Natural killer cell (primary cell): ENCODE data around the gene SAMD8. TPM values are rescaled to one million over a fixed set of nuclear protein-coding genes. Genes with fewer than 3 reads are reported as not detected.
"Not testable (repeated sequence)": the region's sequence is repeated elsewhere in the genome, so short reads cannot be mapped to it uniquely, and the experiment has no call there.

Experiments
- ATAC-seq, 3 donors: fragments of 150-1000 bp in 2 of 3; fragments of 200-7000 bp in 1 of 3; cut with Tn5 transposase; 1 replicate in 1 of 3; 2 replicates in 2 of 3; pipeline ENCODE4 v1.10.0; 2021; ENCODE audit warnings: mild to moderate bottlenecking in 2 of 3, moderate library complexity in 2 of 3
- DNase-seq, 2 donors: peaks; one replicate each; pipeline versions ENCODE4 v3.0.0 to v3.0.0-alpha.2; 2013 to 2021; ENCODE audit warnings: mixed read lengths in 1 of 2
- H3K27ac ChIP-seq: one replicate; pipeline ENCODE4 v1.5.1; 2013; ENCODE audit warnings: mild to moderate bottlenecking, low read length
- H3K27me3 ChIP-seq: one replicate; pipeline ENCODE4 v1.6.1; 2013; ENCODE audit warnings: low read length; ENCODE audit not compliant: control insufficient read depth, insufficient read depth
- H3K36me3 ChIP-seq: one replicate; pipeline ENCODE4 v1.6.1; 2013; ENCODE audit warnings: low read length; ENCODE audit not compliant: control insufficient read depth, insufficient read depth
- H3K4me1 ChIP-seq: one replicate; pipeline ENCODE4 v1.6.1; 2013; ENCODE audit warnings: low read length; ENCODE audit not compliant: control insufficient read depth, insufficient read depth
- H3K4me3 ChIP-seq: one replicate; pipeline ENCODE4 v1.5.1; 2013; ENCODE audit warnings: low read length
- H3K9me3 ChIP-seq: one replicate; pipeline ENCODE4 v1.6.1; 2013; ENCODE audit warnings: low read length; ENCODE audit not compliant: control insufficient read depth, insufficient read depth
- H3K27ac Mint-ChIP-seq, 2 donors: one replicate each; pipeline ENCODE4 v1.8.0; 2022; ENCODE audit warnings: mild to moderate bottlenecking in 2 of 2, mixed read lengths in 2 of 2, moderate library complexity in 1 of 2
- H3K27me3 Mint-ChIP-seq, 2 donors: one replicate each; pipeline ENCODE4 v1.8.0; 2022; ENCODE audit warnings: low read depth in 2 of 2, mixed read lengths in 2 of 2
- H3K36me3 Mint-ChIP-seq: one replicate; pipeline ENCODE4 v1.8.0; 2022; ENCODE audit warnings: mixed read lengths
- H3K4me1 Mint-ChIP-seq, 2 donors: one replicate each; pipeline ENCODE4 v1.8.0; 2022; ENCODE audit warnings: mixed read lengths in 2 of 2
- H3K4me3 Mint-ChIP-seq: one replicate; pipeline ENCODE4 v1.8.0; 2022; ENCODE audit warnings: mild to moderate bottlenecking, moderate library complexity, mixed read lengths
- H3K9me3 Mint-ChIP-seq, 2 donors: one replicate each; pipeline ENCODE4 v1.8.0; 2022; ENCODE audit warnings: mixed read lengths in 2 of 2
- CTCF ChIP-seq: fragments of 200-600 bp; IDR thresholded peaks from one replicate; pipeline ENCODE4 v1.8.0; 2022; ENCODE audit warnings: antibody characterized with exemption
- WGBS: methylation state at CpG from one replicate; pipeline ENCODE4 v1.1.7; 2013; ENCODE audit warnings: missing lambda C conversion rate; ENCODE audit not compliant: insufficient coverage; 5-methylcytosine and 5-hydroxymethylcytosine counted together
- intact Hi-C: fragments of 100-400 bp; cut with micrococcal nuclease; formaldehyde crosslinking; loops from one replicate; pipeline ENCODE4 v1.14.2; 2022
- total RNA-seq, 4 donors: library from RNA; stranded (reverse); fragments of 120-200 nt in 1 of 4; gene quantifications; one replicate each; pipeline versions ENCODE4 v1.2.3 to v1.2.4, GENCODE V29; 2013 to 2022

SAMD8 gene
- total RNA-seq, 3 donors from 2014 or later (not counting 1 experiment from before 2014, with no cell fraction given) = 26.6 to 30.9 (median 29.6) TPM

GRCh38 chr10:75117995-75118394 lies 6.5 kb downstream of the SAMD8 start:
- Histone ChIP-seq H3K36me3 (no peaks in the 10 kb centered on the region), H3K4me1 (peaks cover 12% of the 10 kb centered on the region), H3K4me3 (no peak overlapping the region), H3K27me3 (no peaks in the 10 kb centered on the region), H3K27ac (no peak overlapping the region), H3K9me3 (no peaks in the 10 kb centered on the region)
- Mint-ChIP-seq H3K36me3 (no peaks in the 10 kb centered on the region), H3K4me1 (peaks cover 28 to 29% of the 10 kb centered on the region in 2 donors), H3K27me3 (no peaks in the 10 kb centered on the region), H3K4me3 (no peak overlapping the region), H3K9me3 (no peaks in the 10 kb centered on the region), H3K27ac (peak overlapping the region in 1 of 2 donors; percentile 6)
- intact Hi-C loops = loop anchor here (10.0 kb wide), 1 partner anchor 67 kb away; no protein-coding TSS in a partner anchor
- ATAC-seq (no peak), DNase-seq (no peak)
- 91% methylated on average over 3 of the region's 3 CpGs for WGBS
- TF ChIP-seq CTCF = no peak

- H3K4me1 ChIP-seq = peaks cover 12% of the 10 kb centered on the region
- not testable (repeated sequence) for H3K36me3 Mint-ChIP-seq, H3K27me3 Mint-ChIP-seq, H3K36me3 ChIP-seq, H3K9me3 ChIP-seq, DNase-seq, H3K4me3 Mint-ChIP-seq, H3K27ac ChIP-seq, ATAC-seq, H3K4me3 ChIP-seq, H3K27me3 ChIP-seq, H3K9me3 Mint-ChIP-seq, H3K27ac Mint-ChIP-seq
- H3K4me1 Mint-ChIP-seq = peaks cover 19 to 30% of the 10 kb centered on the region in 2 donors
- 89% methylated on average over 15 of the region's 15 CpGs for WGBS
- intact Hi-C loops = loop anchor here (10.0 kb wide), 1 partner anchor 65 kb away; no protein-coding TSS in a partner anchor
These were observed 8.1 kb downstream of the SAMD8 start for GRCh38 chr10:75119444-75120066.

DNA sequence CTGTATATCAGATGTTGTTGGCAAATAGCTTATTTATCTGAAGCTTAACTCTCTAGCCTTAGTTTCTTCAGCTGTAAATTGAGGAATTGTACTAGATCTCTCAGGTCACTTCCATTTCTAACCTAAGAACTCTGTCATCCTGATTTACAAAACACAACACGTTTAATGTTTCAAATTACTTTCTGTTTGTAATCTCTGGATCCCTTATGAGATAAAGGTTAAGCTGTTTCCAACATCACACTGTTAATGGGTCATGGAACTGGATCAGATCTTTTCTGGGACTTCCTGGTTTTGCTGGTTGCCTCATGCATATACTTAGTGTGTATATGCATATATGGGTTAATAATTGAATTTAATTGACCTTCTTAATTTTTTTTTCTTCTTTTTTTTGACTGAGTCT lies 9.9 kb downstream of the SAMD8 start:
- Histone ChIP-seq H3K27ac (no peak overlapping the region), H3K27me3 (no peaks in the 10 kb centered on the region), H3K36me3 (peaks cover 4% of the 10 kb centered on the region), H3K4me3 (no peak overlapping the region), H3K9me3 (no peaks in the 10 kb centered on the region), H3K4me1 (peaks cover 19% of the 10 kb centered on the region)
- Mint-ChIP-seq H3K27ac (no peak overlapping the region), H3K4me3 (no peak overlapping the region), H3K9me3 (no peaks in the 10 kb centered on the region), H3K36me3 (no peaks in the 10 kb centered on the region), H3K4me1 (peaks cover 20 to 28% of the 10 kb centered on the region in 2 donors), H3K27me3 (no peaks in the 10 kb centered on the region)
- no peak for TF ChIP-seq CTCF
- ATAC-seq = no peak
- DNase-seq = no peak
- no CpG with 5 or more reads among the region's 1 CpG for WGBS
- intact Hi-C loops = no loop called here

DNA sequence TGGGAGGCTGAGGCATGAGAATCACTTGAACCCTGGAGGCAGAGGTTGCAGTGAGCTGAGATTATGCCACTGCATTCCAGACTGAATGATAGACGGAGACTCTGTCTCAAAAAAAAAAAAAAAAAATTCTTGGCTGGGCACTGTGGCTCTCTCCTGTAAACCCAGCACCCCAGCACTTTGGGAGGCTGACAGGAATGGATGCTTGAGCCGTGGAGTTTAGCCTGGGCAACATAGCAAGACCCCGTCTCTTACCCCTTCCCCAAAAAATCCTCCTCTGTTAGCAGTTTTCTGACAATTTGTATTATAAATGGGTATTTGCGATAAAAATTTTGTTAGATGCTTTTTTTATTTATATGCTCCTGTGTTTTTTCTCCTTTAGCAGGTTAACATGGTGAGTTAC lies 11.0 kb downstream of the SAMD8 start:
- Histone ChIP-seq H3K36me3 (peaks cover 4% of the 10 kb centered on the region), H3K27ac (no peak overlapping the region), H3K9me3 (no peaks in the 10 kb centered on the region), H3K4me3 (no peak overlapping the region), H3K4me1 (peaks cover 11% of the 10 kb centered on the region), H3K27me3 (no peaks in the 10 kb centered on the region)
- H3K4me3 Mint-ChIP-seq = no peak overlapping the region
- no peaks in the 10 kb centered on the region for H3K36me3 Mint-ChIP-seq
- peaks cover 21 to 23% of the 10 kb centered on the region in 2 donors for H3K4me1 Mint-ChIP-seq
- intact Hi-C loops = no loop called here
- H3K27ac Mint-ChIP-seq = no peak overlapping the region
- TF ChIP-seq CTCF = no peak
- no peaks in the 10 kb centered on the region for H3K9me3 Mint-ChIP-seq
- H3K27me3 Mint-ChIP-seq = no peaks in the 10 kb centered on the region
- ATAC-seq = no peak
- no peak for DNase-seq
- 96% methylated on average over 2 of the region's 4 CpGs for WGBS
